Sigmoid colon (tissue), 4 donors: ENCODE measurements around the gene NUP205.

Experiments
- POLR2A ChIP-seq, 2 donors: fragments of 450-650 bp; IDR thresholded peaks; one replicate each; pipeline ENCODE4 v1.6.1; 2016; ENCODE audit warnings: antibody characterized with exemption in 2 of 2, mild to moderate bottlenecking in 2 of 2, moderate library complexity in 2 of 2
- POLR2AphosphoS5 ChIP-seq, 4 donors: sonication (generic); formaldehyde crosslinking; IDR thresholded peaks; one replicate each; pipeline ENCODE4 v1.6.1; 2017; ENCODE audit warnings: antibody characterized with exemption in 4 of 4
- TF ChIP-seq, protein P1 (sequence below), 4 experiments: fragments of 450-650 bp in 3 of 4; fragments of 200-600 bp in 1 of 4; IDR thresholded peaks; one replicate each; pipeline ENCODE4 v1.5.1; 2016 to 2019; ENCODE audit warnings: antibody characterized with exemption in 4 of 4, mild to moderate bottlenecking in 3 of 4, moderate library complexity in 2 of 4

GRCh38 chr7:135678612-135679575 lies 121.2 kb downstream of the NUP205 start:
- TF ChIP-seq, protein P1, sequence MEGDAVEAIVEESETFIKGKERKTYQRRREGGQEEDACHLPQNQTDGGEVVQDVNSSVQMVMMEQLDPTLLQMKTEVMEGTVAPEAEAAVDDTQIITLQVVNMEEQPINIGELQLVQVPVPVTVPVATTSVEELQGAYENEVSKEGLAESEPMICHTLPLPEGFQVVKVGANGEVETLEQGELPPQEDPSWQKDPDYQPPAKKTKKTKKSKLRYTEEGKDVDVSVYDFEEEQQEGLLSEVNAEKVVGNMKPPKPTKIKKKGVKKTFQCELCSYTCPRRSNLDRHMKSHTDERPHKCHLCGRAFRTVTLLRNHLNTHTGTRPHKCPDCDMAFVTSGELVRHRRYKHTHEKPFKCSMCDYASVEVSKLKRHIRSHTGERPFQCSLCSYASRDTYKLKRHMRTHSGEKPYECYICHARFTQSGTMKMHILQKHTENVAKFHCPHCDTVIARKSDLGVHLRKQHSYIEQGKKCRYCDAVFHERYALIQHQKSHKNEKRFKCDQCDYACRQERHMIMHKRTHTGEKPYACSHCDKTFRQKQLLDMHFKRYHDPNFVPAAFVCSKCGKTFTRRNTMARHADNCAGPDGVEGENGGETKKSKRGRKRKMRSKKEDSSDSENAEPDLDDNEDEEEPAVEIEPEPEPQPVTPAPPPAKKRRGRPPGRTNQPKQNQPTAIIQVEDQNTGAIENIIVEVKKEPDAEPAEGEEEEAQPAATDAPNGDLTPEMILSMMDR (IDR thresholded peaks at IDR 0.05) = no peak
- no peak for TF ChIP-seq POLR2A (IDR thresholded peaks at IDR 0.05)
- peak in 3 of 4 donors; percentile 17 to 24 (median 17) for TF ChIP-seq POLR2AphosphoS5 (IDR thresholded peaks at IDR 0.05)
